Neural cell (in vitro differentiated cells): ENCODE measurements around the gene ZNF415. TPM values are rescaled to one million over a fixed set of nuclear protein-coding genes. Genes with fewer than 3 reads are reported as not detected.

ENCODE experiments used
- H2AFZ ChIP-seq: fragments of 200-600, 300-800 bp; sonication (generic), shearing (Covaris generic); 2 replicates; pipeline ENCODE4 v1.6.0; 2014; ENCODE audit warnings: low read depth, mild to moderate bottlenecking, antibody characterized with exemption, low read length, moderate library complexity
- H3F3A ChIP-seq: fragments of 200-600 bp; shearing (Covaris generic); 2 replicates; pipeline ENCODE4 v1.6.1; 2016; ENCODE audit warnings: mild to moderate bottlenecking, moderate library complexity, mixed read lengths, antibody characterized with exemption, low read length; ENCODE audit not compliant: insufficient read depth, poor library complexity, severe bottlenecking
- H3K27ac ChIP-seq: fragments of 200-600, 300-800 bp; sonication (generic), shearing (Covaris generic); 2 replicates; pipeline ENCODE4 v1.5.1; 2014; ENCODE audit warnings: mild to moderate bottlenecking, low read length, moderate library complexity
- H3K27me3 ChIP-seq: fragments of 300-800, 200-600 bp; sonication (generic), shearing (Covaris generic); 2 replicates; pipeline ENCODE4 v1.6.0; 2014; ENCODE audit warnings: mild to moderate bottlenecking, low read depth, low read length, moderate library complexity; ENCODE audit not compliant: insufficient read depth
- H3K36me3 ChIP-seq: fragments of 300-800, 200-600 bp; sonication (generic), shearing (Covaris generic); 2 replicates; pipeline ENCODE4 v1.5.1; 2014; ENCODE audit warnings: mild to moderate bottlenecking, antibody characterized with exemption, low read length, moderate library complexity; ENCODE audit not compliant: insufficient read depth
- H3K4me2 ChIP-seq: fragments of 300-800, 200-600 bp; sonication (generic), shearing (Covaris generic); 2 replicates; pipeline ENCODE4 v1.6.0; 2014; ENCODE audit warnings: mild to moderate bottlenecking, low read length
- H3K4me3 ChIP-seq: fragments of 300-800, 200-600 bp; sonication (generic), shearing (Covaris generic); 2 replicates; pipeline ENCODE4 v1.5.1; 2014; ENCODE audit warnings: mild to moderate bottlenecking, low read length, moderate library complexity
- H3K79me2 ChIP-seq: fragments of 200-600 bp; shearing (Covaris generic); replicated peaks from 2 replicates; pipeline ENCODE4 v1.6.0; 2014; ENCODE audit warnings: mild to moderate bottlenecking, low read length, moderate library complexity; ENCODE audit not compliant: insufficient read depth
- H3K9ac ChIP-seq: fragments of 300-800, 200-600 bp; sonication (generic), shearing (Covaris generic); 2 replicates; pipeline ENCODE4 v1.6.1; 2016; ENCODE audit warnings: mild to moderate bottlenecking, low read length, mixed read lengths
- H3K9me2 ChIP-seq: fragments of 200-600 bp; shearing (Covaris generic); 2 replicates; pipeline ENCODE4 v1.6.1; 2016; ENCODE audit warnings: mild to moderate bottlenecking, low read length, mixed read lengths; ENCODE audit not compliant: insufficient read depth
- H3K9me3 ChIP-seq: fragments of 200-600, 300-800 bp; sonication (generic), shearing (Covaris generic); 2 replicates; pipeline ENCODE4 v1.6.1; 2016; ENCODE audit warnings: mild to moderate bottlenecking, mixed run types, low read length, moderate library complexity, mixed read lengths
- H4K20me1 ChIP-seq: fragments of 200-600 bp; shearing (Covaris generic); 2 replicates; pipeline ENCODE4 v1.6.1; 2016; ENCODE audit warnings: mild to moderate bottlenecking, mixed run types; ENCODE audit not compliant: insufficient read depth
- EP300 ChIP-seq: fragments of 450-650 bp; conservative IDR thresholded peaks from 2 replicates; pipeline ENCODE4 v1.6.1; 2014; ENCODE audit warnings: antibody characterized with exemption, mild to moderate bottlenecking, moderate library complexity; ENCODE audit not compliant: poor library complexity, severe bottlenecking
- EZH2 ChIP-seq: fragments of 200-600, 300-800 bp; shearing (Covaris generic), sonication (generic); IDR thresholded peaks from 2 replicates; pipeline ENCODE4 v1.6.1; 2014; ENCODE audit warnings: antibody characterized with exemption, low read length, borderline replicate concordance, mild to moderate bottlenecking; ENCODE audit not compliant: insufficient read depth, poor library complexity, severe bottlenecking
- MXI1 ChIP-seq: fragments of 450-650 bp; conservative IDR thresholded peaks from 2 replicates; pipeline ENCODE4 v1.6.1; 2014; ENCODE audit warnings: antibody characterized with exemption, mild to moderate bottlenecking; ENCODE audit not compliant: poor library complexity, severe bottlenecking
- POLR2AphosphoS5 ChIP-seq: IDR thresholded peaks from 2 replicates; pipeline ENCODE4 v1.6.1; 2012
- RAD21 ChIP-seq: fragments of 450-650 bp; conservative IDR thresholded peaks from 2 replicates; pipeline ENCODE4 v1.6.1; 2014; ENCODE audit warnings: antibody characterized with exemption, mild to moderate bottlenecking, moderate library complexity
- SMC3 ChIP-seq: fragments of 450-650 bp; conservative IDR thresholded peaks from 2 replicates; pipeline ENCODE4 v1.6.1; 2014; ENCODE audit warnings: antibody characterized with exemption, mild to moderate bottlenecking, moderate library complexity; ENCODE audit not compliant: poor library complexity
- TAF1 ChIP-seq: IDR thresholded peaks from 2 replicates; pipeline ENCODE4 v1.6.1; 2012; ENCODE audit warnings: low read depth
- polyA plus RNA-seq: library from polyadenylated mRNA; depleted of rRNA; stranded (reverse); fragments of >200 nt; gene quantifications from 2 replicates; pipeline ENCODE4 v1.2.3, GENCODE V29; 2014
- TF ChIP-seq, protein P1 (sequence below): fragments of 450-650 bp; IDR thresholded peaks from 2 replicates; pipeline ENCODE4 v1.5.1; 2014; ENCODE audit warnings: antibody characterized with exemption, mild to moderate bottlenecking, moderate library complexity; ENCODE audit not compliant: poor library complexity, severe bottlenecking
- TF ChIP-seq, protein P2 (sequence below): IDR thresholded peaks from 2 replicates; pipeline ENCODE4 v1.6.1; 2012; ENCODE audit warnings: borderline replicate concordance

ZNF415 gene
- polyA plus RNA-seq, 1 donor from 2014 or later: 25.9 TPM

DNA sequence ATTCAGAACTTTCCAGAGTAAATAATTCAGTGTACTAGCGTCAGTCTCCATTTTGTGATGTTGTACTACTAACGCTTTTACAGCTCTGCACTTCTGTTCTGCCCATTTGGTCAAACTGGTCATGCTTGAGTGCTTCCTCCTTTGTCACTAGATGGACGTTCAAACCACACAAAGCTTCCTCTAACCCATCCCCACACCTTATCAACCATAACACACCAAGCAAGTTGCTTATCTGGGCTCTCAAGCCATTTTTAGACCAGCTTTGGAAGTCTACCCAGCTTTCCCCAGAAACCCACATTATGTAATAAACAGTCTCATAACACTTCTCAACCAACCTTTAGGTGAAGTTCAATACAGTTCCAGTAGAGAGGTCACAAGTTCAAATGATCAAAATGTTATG lies 28.4 kb upstream of the ZNF415 start:
- no peaks in the 10 kb centered on the region for H3K79me2 ChIP-seq
- H3K9me2 ChIP-seq: no peaks in the 10 kb centered on the region
- H3K9ac ChIP-seq: no peak overlapping the region
- peaks cover 10% of the 10 kb centered on the region for H3K9me3 ChIP-seq
- no peaks in the 10 kb centered on the region for H3K27me3 ChIP-seq
- TF ChIP-seq TAF1 (no peak), EP300 (no peak), RAD21 (no peak), MXI1 (no peak), SMC3 (no peak), POLR2AphosphoS5 (no peak), EZH2 (no peak)
- TF ChIP-seq, protein P1, sequence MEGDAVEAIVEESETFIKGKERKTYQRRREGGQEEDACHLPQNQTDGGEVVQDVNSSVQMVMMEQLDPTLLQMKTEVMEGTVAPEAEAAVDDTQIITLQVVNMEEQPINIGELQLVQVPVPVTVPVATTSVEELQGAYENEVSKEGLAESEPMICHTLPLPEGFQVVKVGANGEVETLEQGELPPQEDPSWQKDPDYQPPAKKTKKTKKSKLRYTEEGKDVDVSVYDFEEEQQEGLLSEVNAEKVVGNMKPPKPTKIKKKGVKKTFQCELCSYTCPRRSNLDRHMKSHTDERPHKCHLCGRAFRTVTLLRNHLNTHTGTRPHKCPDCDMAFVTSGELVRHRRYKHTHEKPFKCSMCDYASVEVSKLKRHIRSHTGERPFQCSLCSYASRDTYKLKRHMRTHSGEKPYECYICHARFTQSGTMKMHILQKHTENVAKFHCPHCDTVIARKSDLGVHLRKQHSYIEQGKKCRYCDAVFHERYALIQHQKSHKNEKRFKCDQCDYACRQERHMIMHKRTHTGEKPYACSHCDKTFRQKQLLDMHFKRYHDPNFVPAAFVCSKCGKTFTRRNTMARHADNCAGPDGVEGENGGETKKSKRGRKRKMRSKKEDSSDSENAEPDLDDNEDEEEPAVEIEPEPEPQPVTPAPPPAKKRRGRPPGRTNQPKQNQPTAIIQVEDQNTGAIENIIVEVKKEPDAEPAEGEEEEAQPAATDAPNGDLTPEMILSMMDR: no peak
- TF ChIP-seq, protein P2, sequence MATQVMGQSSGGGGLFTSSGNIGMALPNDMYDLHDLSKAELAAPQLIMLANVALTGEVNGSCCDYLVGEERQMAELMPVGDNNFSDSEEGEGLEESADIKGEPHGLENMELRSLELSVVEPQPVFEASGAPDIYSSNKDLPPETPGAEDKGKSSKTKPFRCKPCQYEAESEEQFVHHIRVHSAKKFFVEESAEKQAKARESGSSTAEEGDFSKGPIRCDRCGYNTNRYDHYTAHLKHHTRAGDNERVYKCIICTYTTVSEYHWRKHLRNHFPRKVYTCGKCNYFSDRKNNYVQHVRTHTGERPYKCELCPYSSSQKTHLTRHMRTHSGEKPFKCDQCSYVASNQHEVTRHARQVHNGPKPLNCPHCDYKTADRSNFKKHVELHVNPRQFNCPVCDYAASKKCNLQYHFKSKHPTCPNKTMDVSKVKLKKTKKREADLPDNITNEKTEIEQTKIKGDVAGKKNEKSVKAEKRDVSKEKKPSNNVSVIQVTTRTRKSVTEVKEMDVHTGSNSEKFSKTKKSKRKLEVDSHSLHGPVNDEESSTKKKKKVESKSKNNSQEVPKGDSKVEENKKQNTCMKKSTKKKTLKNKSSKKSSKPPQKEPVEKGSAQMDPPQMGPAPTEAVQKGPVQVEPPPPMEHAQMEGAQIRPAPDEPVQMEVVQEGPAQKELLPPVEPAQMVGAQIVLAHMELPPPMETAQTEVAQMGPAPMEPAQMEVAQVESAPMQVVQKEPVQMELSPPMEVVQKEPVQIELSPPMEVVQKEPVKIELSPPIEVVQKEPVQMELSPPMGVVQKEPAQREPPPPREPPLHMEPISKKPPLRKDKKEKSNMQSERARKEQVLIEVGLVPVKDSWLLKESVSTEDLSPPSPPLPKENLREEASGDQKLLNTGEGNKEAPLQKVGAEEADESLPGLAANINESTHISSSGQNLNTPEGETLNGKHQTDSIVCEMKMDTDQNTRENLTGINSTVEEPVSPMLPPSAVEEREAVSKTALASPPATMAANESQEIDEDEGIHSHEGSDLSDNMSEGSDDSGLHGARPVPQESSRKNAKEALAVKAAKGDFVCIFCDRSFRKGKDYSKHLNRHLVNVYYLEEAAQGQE: no peak
- H3K4me2 ChIP-seq: no peak overlapping the region
- no peak overlapping the region for H3K27ac ChIP-seq
- no peaks in the 10 kb centered on the region for H3F3A ChIP-seq
- H2AFZ ChIP-seq: no peak overlapping the region
- peaks cover 5% of the 10 kb centered on the region for H3K36me3 ChIP-seq
- H4K20me1 ChIP-seq: no peaks in the 10 kb centered on the region
- H3K4me3 ChIP-seq: no peak overlapping the region

DNA sequence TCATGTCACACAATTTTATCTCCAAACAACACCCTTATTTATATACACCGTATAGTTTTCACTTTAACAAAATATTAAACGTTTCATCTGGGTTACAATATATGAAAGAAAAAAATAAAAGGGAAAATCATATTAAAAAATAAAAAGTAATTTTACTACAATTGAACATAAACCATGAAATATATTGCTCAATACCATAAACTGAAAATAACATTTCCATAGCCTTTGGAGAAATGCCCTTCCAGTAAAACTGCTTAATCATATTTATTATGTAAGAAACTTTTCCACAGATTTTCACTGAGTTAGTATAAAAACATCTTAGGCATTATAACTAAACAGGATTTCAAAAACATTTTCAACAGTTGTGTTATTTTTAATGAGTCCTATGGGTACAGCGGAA lies 27.6 kb upstream of the ZNF415 start:
- no peak overlapping the region for H3K9ac ChIP-seq
- no peaks in the 10 kb centered on the region for H4K20me1 ChIP-seq
- peaks cover 10% of the 10 kb centered on the region for H3K9me3 ChIP-seq
- H3K36me3 ChIP-seq: peaks cover 5% of the 10 kb centered on the region
- H3F3A ChIP-seq: no peaks in the 10 kb centered on the region
- TF ChIP-seq EZH2 (no peak), SMC3 (no peak), MXI1 (no peak)
- TF ChIP-seq, protein P1: no peak
- TF ChIP-seq, protein P2: no peak
- no peak overlapping the region for H2AFZ ChIP-seq
- H3K9me2 ChIP-seq: no peaks in the 10 kb centered on the region
- no peak overlapping the region for H3K4me2 ChIP-seq
- H3K79me2 ChIP-seq: no peaks in the 10 kb centered on the region
- no peaks in the 10 kb centered on the region for H3K27me3 ChIP-seq
- H3K4me3 ChIP-seq: no peak overlapping the region
- H3K27ac ChIP-seq: no peak overlapping the region
